ENCODE results near the gene GJA4. TPM values are rescaled to one million over a fixed set of nuclear protein-coding genes. Genes with fewer than 3 reads are reported as not detected.

GJA4 gene
- total and polyA plus RNA-seq, 2 of the 13 experiments (the other 11 are each of a cell fraction or from before 2014, with no cell fraction given): not detected

DNA sequence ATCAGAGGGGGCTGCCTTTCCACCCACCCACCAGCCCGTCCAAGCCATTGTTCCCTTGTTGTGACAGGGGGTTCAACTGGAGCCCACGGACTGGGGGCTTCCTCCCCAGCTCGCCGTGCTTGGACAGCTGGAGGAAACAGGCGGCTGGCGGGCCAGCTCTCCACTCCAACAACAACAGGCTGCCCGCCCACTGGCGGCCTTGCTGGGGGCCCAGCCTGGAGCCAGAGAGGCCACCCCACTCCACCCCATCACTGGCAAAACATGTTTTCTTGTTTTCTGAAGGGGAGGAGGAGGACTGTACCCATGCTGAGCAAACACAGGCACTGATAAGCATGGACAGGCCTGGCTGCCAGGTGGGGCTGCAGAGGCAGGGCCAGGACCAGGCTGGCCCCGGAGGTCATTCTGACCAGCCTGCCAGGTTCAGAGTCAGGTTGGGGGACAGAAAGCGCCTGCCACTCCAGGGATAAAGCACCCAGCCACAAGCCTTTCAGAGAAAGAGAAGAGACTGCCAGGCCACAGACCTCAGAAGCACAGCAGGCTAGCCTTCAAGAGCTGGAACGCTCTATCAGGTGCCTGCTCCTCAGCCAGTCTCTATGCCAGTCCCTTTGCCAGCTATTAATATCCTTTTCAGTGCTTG is 32.8 kb downstream of the GJA4 start (continued):
- TF ChIP-seq, protein P1, sequence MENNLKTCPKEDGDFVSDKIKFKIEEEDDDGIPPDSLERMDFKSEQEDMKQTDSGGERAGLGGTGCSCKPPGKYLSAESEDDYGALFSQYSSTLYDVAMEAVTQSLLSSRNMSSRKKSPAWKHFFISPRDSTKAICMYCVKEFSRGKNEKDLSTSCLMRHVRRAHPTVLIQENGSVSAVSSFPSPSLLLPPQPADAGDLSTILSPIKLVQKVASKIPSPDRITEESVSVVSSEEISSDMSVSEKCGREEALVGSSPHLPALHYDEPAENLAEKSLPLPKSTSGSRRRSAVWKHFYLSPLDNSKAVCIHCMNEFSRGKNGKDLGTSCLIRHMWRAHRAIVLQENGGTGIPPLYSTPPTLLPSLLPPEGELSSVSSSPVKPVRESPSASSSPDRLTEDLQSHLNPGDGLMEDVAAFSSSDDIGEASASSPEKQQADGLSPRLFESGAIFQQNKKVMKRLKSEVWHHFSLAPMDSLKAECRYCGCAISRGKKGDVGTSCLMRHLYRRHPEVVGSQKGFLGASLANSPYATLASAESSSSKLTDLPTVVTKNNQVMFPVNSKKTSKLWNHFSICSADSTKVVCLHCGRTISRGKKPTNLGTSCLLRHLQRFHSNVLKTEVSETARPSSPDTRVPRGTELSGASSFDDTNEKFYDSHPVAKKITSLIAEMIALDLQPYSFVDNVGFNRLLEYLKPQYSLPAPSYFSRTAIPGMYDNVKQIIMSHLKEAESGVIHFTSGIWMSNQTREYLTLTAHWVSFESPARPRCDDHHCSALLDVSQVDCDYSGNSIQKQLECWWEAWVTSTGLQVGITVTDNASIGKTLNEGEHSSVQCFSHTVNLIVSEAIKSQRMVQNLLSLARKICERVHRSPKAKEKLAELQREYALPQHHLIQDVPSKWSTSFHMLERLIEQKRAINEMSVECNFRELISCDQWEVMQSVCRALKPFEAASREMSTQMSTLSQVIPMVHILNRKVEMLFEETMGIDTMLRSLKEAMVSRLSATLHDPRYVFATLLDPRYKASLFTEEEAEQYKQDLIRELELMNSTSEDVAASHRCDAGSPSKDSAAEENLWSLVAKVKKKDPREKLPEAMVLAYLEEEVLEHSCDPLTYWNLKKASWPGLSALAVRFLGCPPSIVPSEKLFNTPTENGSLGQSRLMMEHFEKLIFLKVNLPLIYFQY (CRISPR knock-in tag; IDR thresholded peaks at IDR 0.05; ENCODE audit: borderline replicate concordance): no peak
- no peak for TF ChIP-seq NR2F2 (IDR thresholded peaks at IDR 0.05; ENCODE audit: borderline replicate concordance, low read depth)
- no peak for TF ChIP-seq LCORL (IDR thresholded peaks at IDR 0.05)
- TF ChIP-seq LCORL (CRISPR knock-in tag; IDR thresholded peaks at IDR 0.05): peak; percentile 67
- TF ChIP-seq KAT8 (CRISPR knock-in tag; IDR thresholded peaks at IDR 0.05): no peak
- TF ChIP-seq ZNF292 (CRISPR knock-in tag; IDR thresholded peaks at IDR 0.05; ENCODE audit: borderline replicate concordance, low read depth): no peak
- TF ChIP-seq, protein P2, sequence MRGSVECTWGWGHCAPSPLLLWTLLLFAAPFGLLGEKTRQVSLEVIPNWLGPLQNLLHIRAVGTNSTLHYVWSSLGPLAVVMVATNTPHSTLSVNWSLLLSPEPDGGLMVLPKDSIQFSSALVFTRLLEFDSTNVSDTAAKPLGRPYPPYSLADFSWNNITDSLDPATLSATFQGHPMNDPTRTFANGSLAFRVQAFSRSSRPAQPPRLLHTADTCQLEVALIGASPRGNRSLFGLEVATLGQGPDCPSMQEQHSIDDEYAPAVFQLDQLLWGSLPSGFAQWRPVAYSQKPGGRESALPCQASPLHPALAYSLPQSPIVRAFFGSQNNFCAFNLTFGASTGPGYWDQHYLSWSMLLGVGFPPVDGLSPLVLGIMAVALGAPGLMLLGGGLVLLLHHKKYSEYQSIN (CRISPR knock-in tag; IDR thresholded peaks at IDR 0.05; ENCODE audit: borderline replicate concordance): no peak
- no peak for TF ChIP-seq MTF2 (CRISPR knock-in tag; IDR thresholded peaks at IDR 0.05; ENCODE audit: borderline replicate concordance)
- no peak for TF ChIP-seq ZNF235 (CRISPR knock-in tag; IDR thresholded peaks at IDR 0.05; ENCODE audit: borderline replicate concordance)
- peak; percentile 67; the same call in 1 of the 2 replicates for TF ChIP-seq TARDBP (CRISPR knock-in tag; IDR thresholded peaks at IDR 0.05)
- peak; percentile 45; the same call in 1 of the 2 replicates for TF ChIP-seq RXRB (CRISPR knock-in tag; IDR thresholded peaks at IDR 0.05; ENCODE audit: borderline replicate concordance)
- TF ChIP-seq MYC (CRISPR knock-in tag; IDR thresholded peaks at IDR 0.05; ENCODE audit: borderline replicate concordance): no peak; the same call in 1 of the 2 replicates
- TF ChIP-seq, protein P3, sequence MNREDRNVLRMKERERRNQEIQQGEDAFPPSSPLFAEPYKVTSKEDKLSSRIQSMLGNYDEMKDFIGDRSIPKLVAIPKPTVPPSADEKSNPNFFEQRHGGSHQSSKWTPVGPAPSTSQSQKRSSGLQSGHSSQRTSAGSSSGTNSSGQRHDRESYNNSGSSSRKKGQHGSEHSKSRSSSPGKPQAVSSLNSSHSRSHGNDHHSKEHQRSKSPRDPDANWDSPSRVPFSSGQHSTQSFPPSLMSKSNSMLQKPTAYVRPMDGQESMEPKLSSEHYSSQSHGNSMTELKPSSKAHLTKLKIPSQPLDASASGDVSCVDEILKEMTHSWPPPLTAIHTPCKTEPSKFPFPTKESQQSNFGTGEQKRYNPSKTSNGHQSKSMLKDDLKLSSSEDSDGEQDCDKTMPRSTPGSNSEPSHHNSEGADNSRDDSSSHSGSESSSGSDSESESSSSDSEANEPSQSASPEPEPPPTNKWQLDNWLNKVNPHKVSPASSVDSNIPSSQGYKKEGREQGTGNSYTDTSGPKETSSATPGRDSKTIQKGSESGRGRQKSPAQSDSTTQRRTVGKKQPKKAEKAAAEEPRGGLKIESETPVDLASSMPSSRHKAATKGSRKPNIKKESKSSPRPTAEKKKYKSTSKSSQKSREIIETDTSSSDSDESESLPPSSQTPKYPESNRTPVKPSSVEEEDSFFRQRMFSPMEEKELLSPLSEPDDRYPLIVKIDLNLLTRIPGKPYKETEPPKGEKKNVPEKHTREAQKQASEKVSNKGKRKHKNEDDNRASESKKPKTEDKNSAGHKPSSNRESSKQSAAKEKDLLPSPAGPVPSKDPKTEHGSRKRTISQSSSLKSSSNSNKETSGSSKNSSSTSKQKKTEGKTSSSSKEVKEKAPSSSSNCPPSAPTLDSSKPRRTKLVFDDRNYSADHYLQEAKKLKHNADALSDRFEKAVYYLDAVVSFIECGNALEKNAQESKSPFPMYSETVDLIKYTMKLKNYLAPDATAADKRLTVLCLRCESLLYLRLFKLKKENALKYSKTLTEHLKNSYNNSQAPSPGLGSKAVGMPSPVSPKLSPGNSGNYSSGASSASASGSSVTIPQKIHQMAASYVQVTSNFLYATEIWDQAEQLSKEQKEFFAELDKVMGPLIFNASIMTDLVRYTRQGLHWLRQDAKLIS (CRISPR knock-in tag; IDR thresholded peaks at IDR 0.05): no peak
- TF ChIP-seq ZNF644 (CRISPR knock-in tag; IDR thresholded peaks at IDR 0.05; ENCODE audit: low read depth): no peak
- TF ChIP-seq SATB2 (CRISPR knock-in tag; IDR thresholded peaks at IDR 0.05): no peak
- no peak for TF ChIP-seq ZNF33B (CRISPR knock-in tag; IDR thresholded peaks at IDR 0.05)
- TF ChIP-seq, protein P4, sequence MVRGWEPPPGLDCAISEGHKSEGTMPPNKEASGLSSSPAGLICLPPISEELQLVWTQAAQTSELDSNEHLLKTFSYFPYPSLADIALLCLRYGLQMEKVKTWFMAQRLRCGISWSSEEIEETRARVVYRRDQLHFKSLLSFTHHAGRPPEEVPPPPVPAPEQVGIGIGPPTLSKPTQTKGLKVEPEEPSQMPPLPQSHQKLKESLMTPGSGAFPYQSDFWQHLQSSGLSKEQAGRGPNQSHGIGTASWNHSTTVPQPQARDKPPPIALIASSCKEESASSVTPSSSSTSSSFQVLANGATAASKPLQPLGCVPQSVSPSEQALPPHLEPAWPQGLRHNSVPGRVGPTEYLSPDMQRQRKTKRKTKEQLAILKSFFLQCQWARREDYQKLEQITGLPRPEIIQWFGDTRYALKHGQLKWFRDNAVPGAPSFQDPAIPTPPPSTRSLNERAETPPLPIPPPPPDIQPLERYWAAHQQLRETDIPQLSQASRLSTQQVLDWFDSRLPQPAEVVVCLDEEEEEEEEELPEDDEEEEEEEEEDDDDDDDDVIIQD (CRISPR knock-in tag; IDR thresholded peaks at IDR 0.05; ENCODE audit: low read depth): peak; percentile 32; the same call in 1 of the 2 replicates
- TF ChIP-seq, protein P5, sequence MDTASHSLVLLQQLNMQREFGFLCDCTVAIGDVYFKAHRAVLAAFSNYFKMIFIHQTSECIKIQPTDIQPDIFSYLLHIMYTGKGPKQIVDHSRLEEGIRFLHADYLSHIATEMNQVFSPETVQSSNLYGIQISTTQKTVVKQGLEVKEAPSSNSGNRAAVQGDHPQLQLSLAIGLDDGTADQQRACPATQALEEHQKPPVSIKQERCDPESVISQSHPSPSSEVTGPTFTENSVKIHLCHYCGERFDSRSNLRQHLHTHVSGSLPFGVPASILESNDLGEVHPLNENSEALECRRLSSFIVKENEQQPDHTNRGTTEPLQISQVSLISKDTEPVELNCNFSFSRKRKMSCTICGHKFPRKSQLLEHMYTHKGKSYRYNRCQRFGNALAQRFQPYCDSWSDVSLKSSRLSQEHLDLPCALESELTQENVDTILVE (CRISPR knock-in tag; IDR thresholded peaks at IDR 0.05): no peak
- no peak for TF ChIP-seq ZFP37 (CRISPR knock-in tag; IDR thresholded peaks at IDR 0.05; ENCODE audit: borderline replicate concordance)

Measured in HepG2 (cell line).